Keratinocyte (primary cell): ENCODE data around the gene CTIF. TPM values are rescaled to one million over a fixed set of nuclear protein-coding genes. Genes with fewer than 3 reads are reported as not detected.

Experiments used
- DNase-seq: peaks from one replicate; pipeline ENCODE4 v3.0.0-alpha.2; 2011; ENCODE audit warnings: low read depth, missing footprints, low spot score
- FAIRE-seq: peaks from 2 replicates; lab custom pipeline; 2011; peaks lifted over from hg19 to GRCh38; lab: Jason Lieb, UNC
- H2AFZ ChIP-seq: 2 replicates; pipeline ENCODE4 v1.6.0; 2012; ENCODE audit warnings: low read length, control low read depth, inconsistent platforms; ENCODE audit not compliant: control insufficient read depth
- H3K27ac ChIP-seq: 2 replicates; pipeline ENCODE4 v1.5.1; 2011; ENCODE audit warnings: low read length; ENCODE audit not compliant: control insufficient read depth, insufficient read depth
- H3K27me3 ChIP-seq: 3 replicates; pipeline ENCODE4 v1.6.0; 2011; ENCODE audit warnings: low read length; ENCODE audit not compliant: control insufficient read depth, insufficient read depth; ENCODE audit errors: extremely low read depth
- H3K36me3 ChIP-seq, 2 experiments: 2 replicates in 1 of 2; 3 replicates in 1 of 2; pipeline ENCODE4 v1.5.1; 2011; ENCODE audit warnings: low read length in 2 of 2, mild to moderate bottlenecking in 1 of 2; ENCODE audit not compliant: control insufficient read depth in 2 of 2, insufficient read depth in 2 of 2; ENCODE audit errors: extremely low read depth in 1 of 2
- H3K4me1 ChIP-seq: 3 replicates; pipeline ENCODE4 v1.5.1; 2011; ENCODE audit warnings: low read length; ENCODE audit not compliant: control insufficient read depth, insufficient read depth; ENCODE audit errors: extremely low read depth
- H3K4me2 ChIP-seq: 3 replicates; pipeline ENCODE4 v1.6.0; 2011; ENCODE audit warnings: low read depth, low read length; ENCODE audit not compliant: control insufficient read depth, insufficient read depth; ENCODE audit errors: extremely low read depth
- H3K4me3 ChIP-seq, 3 experiments: fragments of 200-600 bp in 1 of 3; sonication (generic) in 1 of 3; 2 replicates in 2 of 3; 3 replicates in 1 of 3; pipeline ENCODE4 v1.5.1; 2011 to 2016; ENCODE audit warnings: low read length in 3 of 3, mild to moderate bottlenecking in 3 of 3, control low read depth in 2 of 3, inconsistent platforms in 1 of 3, low read depth in 1 of 3, mixed read lengths in 1 of 3, mixed run types in 1 of 3, moderate library complexity in 1 of 3; ENCODE audit not compliant: control insufficient read depth in 2 of 3, insufficient read depth in 2 of 3; ENCODE audit errors: extremely low read depth in 1 of 3
- H3K79me2 ChIP-seq: 2 replicates; pipeline ENCODE4 v1.6.0; 2012; ENCODE audit warnings: low read length; ENCODE audit not compliant: control insufficient read depth, insufficient read depth
- H3K9ac ChIP-seq: 3 replicates; pipeline ENCODE4 v1.6.0; 2011; ENCODE audit warnings: low read length; ENCODE audit not compliant: control insufficient read depth, insufficient read depth; ENCODE audit errors: extremely low read depth
- H3K9me1 ChIP-seq: 3 replicates; pipeline ENCODE4 v1.6.0; 2011; ENCODE audit warnings: low read length; ENCODE audit not compliant: control insufficient read depth, insufficient read depth; ENCODE audit errors: extremely low read depth
- H3K9me3 ChIP-seq: 2 replicates; pipeline ENCODE4 v1.5.1; 2012; ENCODE audit warnings: low read depth, low read length; ENCODE audit not compliant: control insufficient read depth
- H4K20me1 ChIP-seq: 3 replicates; pipeline ENCODE4 v1.6.0; 2011; ENCODE audit warnings: low read length; ENCODE audit not compliant: control insufficient read depth, insufficient read depth; ENCODE audit errors: extremely low read depth
- EZH2 ChIP-seq: IDR thresholded peaks from one replicate; pipeline ENCODE4 v1.6.1; 2012; ENCODE audit warnings: inconsistent platforms, mild to moderate bottlenecking, low read length, moderate library complexity
- dilution Hi-C: fragments of 300-500 bp; cut with MboI; formaldehyde crosslinking; loops from one replicate; pipeline ENCODE4 v1.7.0; 2020; ENCODE audit warnings: low sequenced_read_pairs; ENCODE audit not compliant: extremely low pct_ligation_motif_present
- polyA plus RNA-seq, 5 experiments: library from polyadenylated mRNA; depleted of rRNA in 3 of 5; stranded (reverse) in 3 of 5; stranded (forward) in 1 of 5; unstranded in 1 of 5; fragments of >200 nt; gene quantifications; 1 replicate in 1 of 5; 2 replicates in 3 of 5; 3 replicates in 1 of 5; pipeline versions ENCODE4 v1.2.1 to v1.2.3, GENCODE V29; 2011 to 2012; ENCODE audit warnings: missing spikeins in 2 of 5, low read depth in 1 of 5, low replicate concordance in 1 of 5
- TF ChIP-seq, protein P1 (sequence below), 3 experiments: IDR thresholded peaks in 1 of 3; conservative IDR thresholded peaks in 1 of 3; optimal IDR thresholded peaks in 1 of 3; 2 replicates in 2 of 3; 3 replicates in 1 of 3; pipeline versions ENCODE3 to v1.5.1; 2011; ENCODE audit warnings: low read length in 3 of 3, mild to moderate bottlenecking in 3 of 3, moderate library complexity in 2 of 3, control low read depth in 1 of 3, inconsistent platforms in 1 of 3; ENCODE audit not compliant: insufficient read depth in 2 of 3; ENCODE audit errors: extremely low read depth in 1 of 3

The CTIF gene
- polyA plus RNA-seq, 1 donor (not counting 4 experiments of a cell fraction or from before 2014, with no cell fraction given) = 15.0 TPM

DNA sequence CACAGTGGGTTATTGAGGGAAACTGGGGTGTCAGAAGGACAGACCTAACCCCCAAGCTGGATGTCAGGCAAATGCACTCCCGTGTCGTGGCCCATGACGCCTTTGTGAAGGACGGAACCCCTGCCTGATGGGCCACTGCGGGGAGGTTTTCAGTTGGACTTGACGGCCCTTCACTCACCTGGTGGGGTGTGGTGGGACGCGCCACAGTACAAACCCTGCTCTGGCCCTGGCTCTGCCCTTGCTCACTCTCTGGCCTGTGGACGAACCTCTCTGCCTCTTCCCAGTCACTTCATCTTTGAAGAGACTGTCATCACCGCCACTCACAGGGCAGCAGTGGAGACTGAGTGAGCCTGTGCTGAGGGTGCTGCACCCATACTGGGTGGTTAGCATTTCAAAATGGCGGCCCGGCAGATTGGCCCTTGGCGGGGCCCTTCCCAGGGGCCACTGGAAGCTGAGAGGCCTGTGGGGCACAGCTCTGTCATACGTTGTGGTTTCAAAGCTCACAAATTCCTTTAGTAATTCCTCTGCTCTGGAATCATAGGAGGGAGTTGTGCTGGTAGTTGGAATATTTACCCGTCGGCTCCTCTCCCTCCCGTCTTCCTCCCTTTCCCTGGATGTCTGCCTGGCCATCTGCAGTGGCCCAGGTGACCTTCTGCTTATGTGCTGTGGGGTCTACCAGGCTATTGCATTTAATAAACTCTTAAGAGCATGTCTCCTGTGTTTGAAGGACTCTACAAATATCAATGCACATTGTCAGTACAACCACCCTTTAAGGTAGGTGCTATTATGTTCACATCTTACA is 200.6 kb downstream of the CTIF start:
- no peak overlapping the region for H3K4me2 ChIP-seq
- H3K79me2 ChIP-seq = no peaks in the 10 kb centered on the region
- no peak overlapping the region for H3K4me3 ChIP-seq
- no peaks in the 10 kb centered on the region for H3K9me1 ChIP-seq
- DNase-seq = no peak
- peaks cover 25% of the 10 kb centered on the region for H3K4me1 ChIP-seq
- H4K20me1 ChIP-seq = no peaks in the 10 kb centered on the region
- dilution Hi-C loops = no loop called here
- FAIRE-seq = no peak
- peaks cover 0 to 1% of the 10 kb centered on the region in 2 experiments for H3K36me3 ChIP-seq
- H2AFZ ChIP-seq = no peak overlapping the region
- no peaks in the 10 kb centered on the region for H3K27me3 ChIP-seq
- no peak overlapping the region for H3K9ac ChIP-seq
- no peak overlapping the region for H3K27ac ChIP-seq
- no peak for TF ChIP-seq EZH2
- TF ChIP-seq, protein P1, sequence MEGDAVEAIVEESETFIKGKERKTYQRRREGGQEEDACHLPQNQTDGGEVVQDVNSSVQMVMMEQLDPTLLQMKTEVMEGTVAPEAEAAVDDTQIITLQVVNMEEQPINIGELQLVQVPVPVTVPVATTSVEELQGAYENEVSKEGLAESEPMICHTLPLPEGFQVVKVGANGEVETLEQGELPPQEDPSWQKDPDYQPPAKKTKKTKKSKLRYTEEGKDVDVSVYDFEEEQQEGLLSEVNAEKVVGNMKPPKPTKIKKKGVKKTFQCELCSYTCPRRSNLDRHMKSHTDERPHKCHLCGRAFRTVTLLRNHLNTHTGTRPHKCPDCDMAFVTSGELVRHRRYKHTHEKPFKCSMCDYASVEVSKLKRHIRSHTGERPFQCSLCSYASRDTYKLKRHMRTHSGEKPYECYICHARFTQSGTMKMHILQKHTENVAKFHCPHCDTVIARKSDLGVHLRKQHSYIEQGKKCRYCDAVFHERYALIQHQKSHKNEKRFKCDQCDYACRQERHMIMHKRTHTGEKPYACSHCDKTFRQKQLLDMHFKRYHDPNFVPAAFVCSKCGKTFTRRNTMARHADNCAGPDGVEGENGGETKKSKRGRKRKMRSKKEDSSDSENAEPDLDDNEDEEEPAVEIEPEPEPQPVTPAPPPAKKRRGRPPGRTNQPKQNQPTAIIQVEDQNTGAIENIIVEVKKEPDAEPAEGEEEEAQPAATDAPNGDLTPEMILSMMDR (optimal IDR thresholded peaks at IDR 0.05 in 1 of 3, IDR thresholded peaks at IDR 0.05 in 1 of 3, conservative IDR thresholded peaks at IDR 0.05 in 1 of 3; ENCODE audit: extremely low read depth in 1 of 3, insufficient read depth in 2 of 3, low read length in 3 of 3) = no peak
- no peaks in the 10 kb centered on the region for H3K9me3 ChIP-seq

GRCh38 chr18:48740068-48740440 is 201.2 kb downstream of the CTIF start:
- H3K4me1 ChIP-seq = peaks cover 23% of the 10 kb centered on the region
- DNase-seq (no peak), FAIRE-seq (no peak)
- H3K9me3 ChIP-seq = no peaks in the 10 kb centered on the region
- H2AFZ ChIP-seq = no peak overlapping the region
- no peak overlapping the region for H3K9ac ChIP-seq
- dilution Hi-C loops = no loop called here
- TF ChIP-seq EZH2 = no peak
- TF ChIP-seq, protein P1 (optimal IDR thresholded peaks at IDR 0.05 in 1 of 3, IDR thresholded peaks at IDR 0.05 in 1 of 3, conservative IDR thresholded peaks at IDR 0.05 in 1 of 3; ENCODE audit: extremely low read depth in 1 of 3, insufficient read depth in 2 of 3, low read length in 3 of 3) = no peak
- no peak overlapping the region for H3K4me3 ChIP-seq
- no peaks in the 10 kb centered on the region for H3K79me2 ChIP-seq
- no peak overlapping the region for H3K4me2 ChIP-seq
- H3K9me1 ChIP-seq = no peaks in the 10 kb centered on the region
- no peaks in the 10 kb centered on the region for H3K27me3 ChIP-seq
- no peak overlapping the region for H3K27ac ChIP-seq
- H3K36me3 ChIP-seq = peaks cover 0 to 1% of the 10 kb centered on the region in 2 experiments
- H4K20me1 ChIP-seq = no peaks in the 10 kb centered on the region
